H9 (cell line): ENCODE measurements around the gene MTA3. TPM values are rescaled to one million over a fixed set of nuclear protein-coding genes. Genes with fewer than 3 reads are reported as not detected.
A peak's percentile ranks its signal among the peaks of the same experiment; 100 is the strongest.

Experiments used
- DNase-seq: peaks from one replicate; pipeline ENCODE4 v3.0.0-alpha.2; 2017
- H2AFZ ChIP-seq: one replicate; pipeline ENCODE4 v1.6.1; 2013; ENCODE audit warnings: mild to moderate bottlenecking, low read length, control low read depth, moderate library complexity
- H2AK5ac ChIP-seq: 2 replicates; pipeline ENCODE4 v1.6.1; 2013; ENCODE audit warnings: low read length, control low read depth, mixed read lengths; ENCODE audit not compliant: insufficient read length
- H2BK120ac ChIP-seq: one replicate; pipeline ENCODE4 v1.6.1; 2013; ENCODE audit warnings: low read depth, mild to moderate bottlenecking, low read length, control low read depth, inconsistent platforms; ENCODE audit not compliant: poor library complexity, severe bottlenecking
- H2BK12ac ChIP-seq: 2 replicates; pipeline ENCODE4 v1.6.1; 2013; ENCODE audit warnings: low read length, control low read depth, mixed read lengths, low read depth; ENCODE audit not compliant: insufficient read length
- H2BK15ac ChIP-seq: 2 replicates; pipeline ENCODE4 v1.6.1; 2013; ENCODE audit warnings: low read depth, low read length, control low read depth
- H2BK20ac ChIP-seq: one replicate; pipeline ENCODE4 v1.6.1; 2013; ENCODE audit warnings: low read depth, mild to moderate bottlenecking, low read length, control low read depth, inconsistent platforms; ENCODE audit not compliant: poor library complexity, severe bottlenecking
- H2BK5ac ChIP-seq: 2 replicates; pipeline ENCODE4 v1.6.1; 2013; ENCODE audit warnings: low read length, control low read depth, mixed read lengths; ENCODE audit not compliant: insufficient read length
- H3K14ac ChIP-seq: 2 replicates; pipeline ENCODE4 v1.6.1; 2013; ENCODE audit warnings: low read length, control low read depth; ENCODE audit not compliant: insufficient read depth
- H3K18ac ChIP-seq: 2 replicates; pipeline ENCODE4 v1.6.1; 2013; ENCODE audit warnings: low read depth, mild to moderate bottlenecking, mixed read lengths, low read length, control low read depth; ENCODE audit not compliant: insufficient read length
- H3K23ac ChIP-seq: 2 replicates; pipeline ENCODE4 v1.6.1; 2013; ENCODE audit warnings: low read length, control low read depth, mixed read lengths, low read depth; ENCODE audit not compliant: insufficient read length
- H3K23me2 ChIP-seq: 2 replicates; pipeline ENCODE4 v1.6.1; 2013; ENCODE audit warnings: low read depth, mild to moderate bottlenecking, mixed read lengths, low read length, control low read depth; ENCODE audit not compliant: insufficient read length, poor library complexity, severe bottlenecking
- H3K27ac ChIP-seq: 2 replicates; pipeline ENCODE4 v1.5.1; 2013; ENCODE audit warnings: low read length, control low read depth, mixed read lengths, low read depth; ENCODE audit not compliant: insufficient read length
- H3K27me3 ChIP-seq: 2 replicates; pipeline ENCODE4 v1.6.1; 2013; ENCODE audit warnings: low read length, control low read depth, inconsistent platforms; ENCODE audit not compliant: insufficient read depth
- H3K4ac ChIP-seq: 2 replicates; pipeline ENCODE4 v1.6.1; 2013; ENCODE audit warnings: low read depth, mild to moderate bottlenecking, control low read depth, inconsistent platforms, low read length, moderate library complexity
- H3K4me1 ChIP-seq: 2 replicates; pipeline ENCODE4 v1.6.1; 2013; ENCODE audit warnings: low read length, control low read depth, inconsistent platforms; ENCODE audit not compliant: insufficient read depth
- H3K4me2 ChIP-seq: 2 replicates; pipeline ENCODE4 v1.6.1; 2013; ENCODE audit warnings: low read length, control low read depth, mixed read lengths; ENCODE audit not compliant: insufficient read length, insufficient read depth
- H3K56ac ChIP-seq: 2 replicates; pipeline ENCODE4 v1.6.1; 2013; ENCODE audit warnings: low read depth, mild to moderate bottlenecking, mixed read lengths, low read length, control low read depth; ENCODE audit not compliant: insufficient read length
- H3K79me1 ChIP-seq: 2 replicates; pipeline ENCODE4 v1.6.1; 2013; ENCODE audit warnings: low read depth, mild to moderate bottlenecking, moderate library complexity, low read length, control low read depth, inconsistent platforms; ENCODE audit not compliant: insufficient read depth, poor library complexity, severe bottlenecking
- H3K79me2 ChIP-seq: 2 replicates; pipeline ENCODE4 v1.6.1; 2013; ENCODE audit warnings: low read length, control low read depth, inconsistent platforms; ENCODE audit not compliant: insufficient read depth
- H3K9ac ChIP-seq: 2 replicates; pipeline ENCODE4 v1.6.1; 2013; ENCODE audit warnings: low read length, control low read depth, mixed read lengths; ENCODE audit not compliant: insufficient read length; ENCODE audit errors: extremely low read depth
- H3K9me3 ChIP-seq: one replicate; pipeline ENCODE4 v1.6.1; 2013; ENCODE audit warnings: low read depth, low read length, inconsistent platforms; ENCODE audit not compliant: control insufficient read depth
- H3T11ph ChIP-seq: one replicate; pipeline ENCODE4 v1.6.1; 2013; ENCODE audit warnings: mild to moderate bottlenecking, low read length, control low read depth, inconsistent platforms
- H4K20me1 ChIP-seq: one replicate; pipeline ENCODE4 v1.6.1; 2013; ENCODE audit not compliant: control insufficient read depth, insufficient read length, insufficient read depth
- H4K5ac ChIP-seq: 2 replicates; pipeline ENCODE4 v1.6.1; 2013; ENCODE audit warnings: low read depth, mild to moderate bottlenecking, mixed read lengths, low read length, control low read depth; ENCODE audit not compliant: insufficient read length
- H4K8ac ChIP-seq: replicated peaks from 2 replicates; pipeline ENCODE4 v1.6.1; 2013; ENCODE audit warnings: low read length, control low read depth, mixed read lengths, low read depth; ENCODE audit not compliant: insufficient read length
- H4K91ac ChIP-seq: 2 replicates; pipeline ENCODE4 v1.6.1; 2013; ENCODE audit warnings: low read depth, mild to moderate bottlenecking, moderate library complexity, mixed read lengths, low read length, control low read depth; ENCODE audit not compliant: insufficient read length
- H3K27ac Mint-ChIP-seq, 3 experiments: 2 replicates in 2 of 3; 3 replicates in 1 of 3; pipeline ENCODE4 v1.8.0; 2020 to 2021; ENCODE audit warnings: mixed read lengths in 3 of 3, mild to moderate bottlenecking in 1 of 3, moderate library complexity in 1 of 3
- H3K27me3 Mint-ChIP-seq: 2 replicates; pipeline ENCODE4 v1.8.0; 2021; ENCODE audit warnings: low read depth, mild to moderate bottlenecking, moderate library complexity, mixed read lengths
- H3K36me3 Mint-ChIP-seq, 3 experiments: 2 replicates in 2 of 3; 3 replicates in 1 of 3; pipeline ENCODE4 v1.8.0; 2020 to 2021; ENCODE audit warnings: low read depth in 3 of 3, mixed read lengths in 3 of 3; ENCODE audit not compliant: insufficient read depth in 1 of 3
- H3K4me1 Mint-ChIP-seq, 2 experiments: 2 replicates each; pipeline ENCODE4 v1.8.0; 2020; ENCODE audit warnings: mixed read lengths in 2 of 2
- H3K4me3 Mint-ChIP-seq, 2 experiments: 2 replicates in 1 of 2; 3 replicates in 1 of 2; pipeline ENCODE4 v1.8.0; 2020 to 2021; ENCODE audit warnings: mild to moderate bottlenecking in 2 of 2, mixed read lengths in 2 of 2, moderate library complexity in 1 of 2
- H3K9me3 Mint-ChIP-seq, 2 experiments: 2 replicates in 1 of 2; 3 replicates in 1 of 2; pipeline ENCODE4 v1.8.0; 2020; ENCODE audit warnings: mild to moderate bottlenecking in 2 of 2, mixed read lengths in 2 of 2, moderate library complexity in 1 of 2
- CTCF ChIP-seq: fragments of 200-600 bp; sonication (generic); conservative IDR thresholded peaks from 3 replicates; pipeline ENCODE4 v1.8.0; 2021; ENCODE audit warnings: antibody characterized with exemption, mild to moderate bottlenecking
- WGBS: extraction: QIAGEN DNeasy Blood & Tissue Kit; methylation state at CpG from one replicate; pipeline ENCODE4 v1.1.7; 2013; ENCODE audit warnings: missing lambda C conversion rate, low lambda C conversion rate, mixed read lengths; ENCODE audit not compliant: insufficient read length; ENCODE audit errors: extremely low coverage; 5-methylcytosine and 5-hydroxymethylcytosine counted together
- total RNA-seq: library from RNA; stranded (reverse); gene quantifications from 2 replicates; pipeline ENCODE4 v1.2.1, GENCODE V29; 2021

MTA3 gene
- total RNA-seq, 1 experiment from 2014 or later: 253 TPM

DNA sequence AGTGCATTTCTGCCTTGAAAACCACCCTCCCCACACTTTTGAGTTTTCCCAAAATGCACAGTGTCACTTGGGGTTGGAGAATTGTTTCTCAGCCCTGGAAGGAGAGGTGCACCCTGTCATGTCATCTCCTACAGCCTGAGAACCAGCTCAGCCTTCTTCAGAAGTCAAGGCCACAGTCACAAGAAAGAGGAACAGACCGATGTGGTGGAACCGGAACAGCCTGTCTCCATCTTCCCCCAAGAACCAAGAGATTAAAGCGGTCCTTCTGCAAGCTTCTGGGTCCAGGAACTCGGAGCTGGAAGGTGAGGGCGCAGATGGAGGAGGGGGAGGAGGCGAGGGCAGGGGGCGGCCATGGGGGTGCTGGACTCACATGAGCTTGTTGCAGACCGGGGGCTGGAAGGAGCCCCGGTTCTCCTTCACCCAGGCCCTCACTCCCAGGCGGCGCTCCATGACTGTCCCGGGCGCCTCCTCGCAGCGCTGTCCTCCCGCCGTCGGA is 223.7 kb downstream of the MTA3 start:
- Histone ChIP-seq H3K14ac (no peak overlapping the region), H3K79me1 (no peaks in the 10 kb centered on the region), H2BK120ac (no peak overlapping the region), H2BK20ac (no peak overlapping the region), H3K9ac (no peak overlapping the region), H3K4me1 (no peaks in the 10 kb centered on the region), H3K4ac (no peak overlapping the region), H3K56ac (no peak overlapping the region), H3T11ph (no peak overlapping the region), H3K27ac (no peak overlapping the region), H2BK5ac (no peak overlapping the region), H3K23me2 (peaks cover 13% of the 10 kb centered on the region), H2AFZ (no peak overlapping the region), H3K23ac (no peak overlapping the region), H3K9me3 (no peaks in the 10 kb centered on the region), H3K4me2 (peak overlapping the region; percentile 51), H3K27me3 (peaks cover 7% of the 10 kb centered on the region; the same call in 1 of the 2 replicates), H4K5ac (no peak overlapping the region), H2BK12ac (no peak overlapping the region), H3K18ac (no peak overlapping the region), H4K20me1 (no peaks in the 10 kb centered on the region), H4K91ac (no peak overlapping the region), H4K8ac (no peak overlapping the region), H3K79me2 (no peaks in the 10 kb centered on the region), H2AK5ac (no peak overlapping the region), H2BK15ac (no peak overlapping the region)
- Mint-ChIP-seq H3K36me3 (peaks cover 0 to 2% (median under 1%) of the 10 kb centered on the region in 3 experiments; a peak in 5 of 7 replicates), H3K27me3 (peaks cover 37% of the 10 kb centered on the region), H3K4me1 (peaks cover 35 to 50% of the 10 kb centered on the region in 2 experiments), H3K9me3 (no peaks in the 10 kb centered on the region), H3K4me3 (peak overlapping the region; percentile 62 to 84), H3K27ac (no peak overlapping the region; a peak in 1 of 7 replicates)
- WGBS: no CpG with 5 or more reads among the region's 18 CpGs
- no peak for TF ChIP-seq CTCF
- no peak for DNase-seq
